ENCODE data around the gene ZBTB20. TPM values are rescaled to one million over a fixed set of nuclear protein-coding genes. Genes with fewer than 3 reads are reported as not detected.
"Not testable (repeated sequence)": the region's sequence is repeated elsewhere in the genome, so short reads cannot be mapped to it uniquely, and the experiment has no call there.

The ZBTB20 gene
- total RNA-seq, 6 experiments from 2014 or later: 36.7 to 59.4 (median 46.7) TPM

GRCh38 chr3:114686621-114687020 lies 460.5 kb downstream of the ZBTB20 start:
- Histone ChIP-seq H3K36me3 (no peaks in the 10 kb centered on the region), H3K9me3 (no peaks in the 10 kb centered on the region), H3K4me3 (no peak overlapping the region), H3K27me3 (no peaks in the 10 kb centered on the region), H3K27ac (no peak overlapping the region), H3K4me1 (peaks cover 0 to 20% (median 3%) of the 10 kb centered on the region in 4 donors)
- DNase-seq (no peak), ATAC-seq (peak in 3 of 4 donors; percentile 17 to 31 (median 25))
- 38% methylated on average over 4 of the region's 4 CpGs for WGBS (ENCODE audit: insufficient coverage, low coverage, low lambda C conversion rate, missing lambda C conversion rate)
- TF ChIP-seq CTCF (IDR thresholded peaks at IDR 0.05): no peak
- no peak for TF ChIP-seq POLR2A (IDR thresholded peaks at IDR 0.05)
- intact Hi-C loops (cut with DNase I): no loop called here

- TF ChIP-seq POLR2A (IDR thresholded peaks at IDR 0.05) (no peak), CTCF (IDR thresholded peaks at IDR 0.05) (no peak)
- no peak overlapping the region for H3K4me3 ChIP-seq
- intact Hi-C loops (cut with DNase I): no loop called here
- DNase-seq (no peak), ATAC-seq (peak; percentile 56 to 78 (median 66))
- H3K9me3 ChIP-seq: no peaks in the 10 kb centered on the region
- peak overlapping the region; percentile 31 to 68 (median 41) for H3K27ac ChIP-seq
- WGBS (ENCODE audit: insufficient coverage, low coverage, low lambda C conversion rate, missing lambda C conversion rate): 50% methylated on average over 4 of the region's 4 CpGs
- H3K4me1 ChIP-seq: peaks cover 0 to 28% (median 3%) of the 10 kb centered on the region in 4 donors
- no peaks in the 10 kb centered on the region for H3K27me3 ChIP-seq
- no peaks in the 10 kb centered on the region for H3K36me3 ChIP-seq
Observed at GRCh38 chr3:114685161-114685560, 461.9 kb downstream of the ZBTB20 start.

- H3K9me3 ChIP-seq: no peaks in the 10 kb centered on the region
- no peaks in the 10 kb centered on the region for H3K36me3 ChIP-seq
- H3K4me1 ChIP-seq: peaks cover 0 to 17% (median 3%) of the 10 kb centered on the region in 4 donors
- no peaks in the 10 kb centered on the region for H3K27me3 ChIP-seq
- peak overlapping the region in 2 of 3 donors; percentile 35 to 44 for H3K27ac ChIP-seq
- no peak overlapping the region for H3K4me3 ChIP-seq
- no peak for DNase-seq
- ATAC-seq: peak; percentile 78 to 94 (median 86)
- TF ChIP-seq POLR2A (IDR thresholded peaks at IDR 0.05) (no peak), CTCF (IDR thresholded peaks at IDR 0.05) (no peak)
- WGBS (ENCODE audit: insufficient coverage, low coverage, low lambda C conversion rate, missing lambda C conversion rate): 40% methylated on average over 1 of the region's 1 CpG
- intact Hi-C loops (cut with DNase I): no loop called here
Observed at GRCh38 chr3:114680299-114680698, 466.8 kb downstream of the ZBTB20 start.

GRCh38 chr3:114679773-114680172 lies 467.3 kb downstream of the ZBTB20 start:
- WGBS (ENCODE audit: insufficient coverage, low coverage, low lambda C conversion rate, missing lambda C conversion rate): 81% methylated on average over 3 of the region's 3 CpGs
- DNase-seq: not testable (repeated sequence)

GRCh38 chr3:114675104-114675503 lies 472.0 kb downstream of the ZBTB20 start:
- Histone ChIP-seq H3K4me3 (no peak overlapping the region), H3K4me1 (no peaks in the 10 kb centered on the region), H3K9me3 (no peaks in the 10 kb centered on the region), H3K27ac (no peak overlapping the region), H3K36me3 (no peaks in the 10 kb centered on the region), H3K27me3 (no peaks in the 10 kb centered on the region)
- TF ChIP-seq POLR2A (IDR thresholded peaks at IDR 0.05) (no peak), CTCF (IDR thresholded peaks at IDR 0.05) (no peak)
- DNase-seq: no peak
- ATAC-seq: no peak
- intact Hi-C loops (cut with DNase I): no loop called here
- WGBS (ENCODE audit: insufficient coverage, low coverage, low lambda C conversion rate, missing lambda C conversion rate): 86% methylated on average over 4 of the region's 4 CpGs

More at GRCh38 chr3:114679773-114680172, 467.3 kb downstream of the ZBTB20 start:
- ATAC-seq; H3K4me3 ChIP-seq; intact Hi-C loops (cut with DNase I); H3K27ac ChIP-seq; H3K36me3 ChIP-seq; H3K9me3 ChIP-seq; H3K27me3 ChIP-seq: not testable (repeated sequence)
- peaks cover 0 to 11% (median 2%) of the 10 kb centered on the region in 4 donors for H3K4me1 ChIP-seq

Measured in right lobe of liver (tissue), 6 donors.